Measurements from ENCODE around the gene CIROP. TPM values are rescaled to one million over a fixed set of nuclear protein-coding genes. Genes with fewer than 3 reads are reported as not detected.

The CIROP gene
- total and polyA plus RNA-seq, 4 donors: not detected

- Histone ChIP-seq H3K9me3 (ENCODE audit: control insufficient read depth in 4 of 4, insufficient read depth in 3 of 4, low read length in 3 of 4) (no peaks in the 10 kb centered on the region), H3K4me1 (ENCODE audit: control insufficient read depth in 5 of 5, insufficient read depth in 5 of 5, low read length in 5 of 5) (peaks cover 3 to 23% (median 10%) of the 10 kb centered on the region in 5 donors), H3K36me3 (ENCODE audit: control insufficient read depth in 4 of 4, insufficient read depth in 4 of 4, low read length in 4 of 4) (peaks cover 15 to 35% (median 27%) of the 10 kb centered on the region in 4 donors), H3K4me3 (no peak overlapping the region), H3K27ac (ENCODE audit: low read depth in 1 of 2, low read length in 1 of 2) (no peak overlapping the region), H3K9ac (ENCODE audit: insufficient read depth in 1 of 2, low read length in 2 of 2) (no peak overlapping the region), H3K27me3 (ENCODE audit: control insufficient read depth in 3 of 3, insufficient read depth in 3 of 3, low read length in 2 of 3) (no peaks in the 10 kb centered on the region)
- ATAC-seq (ENCODE audit: insufficient read depth, low FRiP score) (no peak), DNase-seq (no peak)
- 65 to 76% methylated on average over 2 of the region's 2 CpGs for WGBS, 2 donors
- TF ChIP-seq CTCF (IDR thresholded peaks at IDR 0.05; ENCODE audit: control extremely low read depth, extremely low read depth): no peak
Measured at GRCh38 chr14:23093104-23093503, 11.7 kb downstream of the CIROP start.

- WGBS, 2 donors: 79 to 84% methylated on average over 12 of the region's 12 CpGs
- Histone ChIP-seq H3K4me1 (ENCODE audit: control insufficient read depth in 5 of 5, insufficient read depth in 5 of 5, low read length in 5 of 5) (peaks cover 3 to 13% (median 10%) of the 10 kb centered on the region in 5 donors), H3K9ac (ENCODE audit: insufficient read depth in 1 of 2, low read length in 2 of 2) (no peak overlapping the region)
Measured at GRCh38 chr14:23091294-23092225, 13.2 kb downstream of the CIROP start.

GRCh38 chr14:23090254-23090636 is 14.5 kb downstream of the CIROP start:
- Histone ChIP-seq H3K4me1 (ENCODE audit: control insufficient read depth in 5 of 5, insufficient read depth in 5 of 5, low read length in 5 of 5) (peaks cover 3 to 11% (median 10%) of the 10 kb centered on the region in 5 donors), H3K9ac (ENCODE audit: insufficient read depth in 1 of 2, low read length in 2 of 2) (no peak overlapping the region)

More at GRCh38 chr14:23091294-23092225, 13.2 kb downstream of the CIROP start:
- TF ChIP-seq CTCF (IDR thresholded peaks at IDR 0.05; ENCODE audit: control extremely low read depth, extremely low read depth): no peak
- ATAC-seq (ENCODE audit: insufficient read depth, low FRiP score): no peak
- Histone ChIP-seq H3K27me3 (ENCODE audit: control insufficient read depth in 3 of 3, insufficient read depth in 3 of 3, low read length in 2 of 3) (no peaks in the 10 kb centered on the region), H3K9me3 (ENCODE audit: control insufficient read depth in 4 of 4, insufficient read depth in 3 of 4, low read length in 3 of 4) (no peaks in the 10 kb centered on the region), H3K27ac (ENCODE audit: low read depth in 1 of 2, low read length in 1 of 2) (no peak overlapping the region), H3K36me3 (ENCODE audit: control insufficient read depth in 4 of 4, insufficient read depth in 4 of 4, low read length in 4 of 4) (peaks cover 9 to 39% (median 28%) of the 10 kb centered on the region in 4 donors), H3K4me3 (no peak overlapping the region)
- no peak for DNase-seq

More at GRCh38 chr14:23090254-23090636, 14.5 kb downstream of the CIROP start:
- no peak for DNase-seq
- Histone ChIP-seq H3K27me3 (ENCODE audit: control insufficient read depth in 3 of 3, insufficient read depth in 3 of 3, low read length in 2 of 3) (no peaks in the 10 kb centered on the region), H3K36me3 (ENCODE audit: control insufficient read depth in 4 of 4, insufficient read depth in 4 of 4, low read length in 4 of 4) (peaks cover 12 to 50% (median 32%) of the 10 kb centered on the region in 4 donors), H3K9me3 (ENCODE audit: control insufficient read depth in 4 of 4, insufficient read depth in 3 of 4, low read length in 3 of 4) (no peaks in the 10 kb centered on the region), H3K27ac (ENCODE audit: low read depth in 1 of 2, low read length in 1 of 2) (no peak overlapping the region), H3K4me3 (no peak overlapping the region)
- WGBS, 2 donors: 51 to 87% methylated on average over 4 of the region's 4 CpGs
- ATAC-seq (ENCODE audit: insufficient read depth, low FRiP score): no peak
- no peak for TF ChIP-seq CTCF (IDR thresholded peaks at IDR 0.05; ENCODE audit: control extremely low read depth, extremely low read depth)
